GM12872 (cell line): ENCODE measurements around the gene FAM83B.

ENCODE experiments used
- TF ChIP-seq, protein P1 (sequence below): IDR thresholded peaks from 3 replicates; pipeline ENCODE4 v1.5.1; 2011; ENCODE audit warnings: low read depth, mild to moderate bottlenecking, low read length, moderate library complexity; ENCODE audit not compliant: insufficient read depth

FAM83B gene

DNA sequence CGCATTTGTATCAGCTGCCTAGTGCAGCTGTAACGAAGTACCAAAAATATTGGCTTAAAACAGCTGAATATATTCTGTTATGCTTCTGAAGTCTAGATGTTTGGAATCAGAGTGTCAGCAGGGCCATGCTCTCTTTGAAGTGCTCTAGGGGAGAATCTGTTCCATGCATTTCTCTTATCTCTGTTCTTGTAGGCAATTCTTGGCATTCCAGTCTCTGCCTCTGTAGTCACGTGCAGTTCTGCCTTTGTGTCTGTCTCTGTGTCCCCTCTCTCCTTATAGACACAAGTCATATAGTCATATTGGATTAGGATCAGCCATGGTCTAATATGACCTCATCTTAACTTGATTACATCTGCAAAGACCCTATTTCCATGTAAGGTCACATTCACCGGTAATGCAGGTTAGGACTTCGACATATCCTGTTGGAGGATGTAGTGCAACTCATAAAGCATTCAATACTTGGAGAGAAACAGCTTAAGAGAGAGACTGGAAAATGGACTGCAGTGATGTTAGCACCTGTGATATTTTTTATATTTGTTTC lies 18.6 kb downstream of the FAM83B start:
- TF ChIP-seq, protein P1, sequence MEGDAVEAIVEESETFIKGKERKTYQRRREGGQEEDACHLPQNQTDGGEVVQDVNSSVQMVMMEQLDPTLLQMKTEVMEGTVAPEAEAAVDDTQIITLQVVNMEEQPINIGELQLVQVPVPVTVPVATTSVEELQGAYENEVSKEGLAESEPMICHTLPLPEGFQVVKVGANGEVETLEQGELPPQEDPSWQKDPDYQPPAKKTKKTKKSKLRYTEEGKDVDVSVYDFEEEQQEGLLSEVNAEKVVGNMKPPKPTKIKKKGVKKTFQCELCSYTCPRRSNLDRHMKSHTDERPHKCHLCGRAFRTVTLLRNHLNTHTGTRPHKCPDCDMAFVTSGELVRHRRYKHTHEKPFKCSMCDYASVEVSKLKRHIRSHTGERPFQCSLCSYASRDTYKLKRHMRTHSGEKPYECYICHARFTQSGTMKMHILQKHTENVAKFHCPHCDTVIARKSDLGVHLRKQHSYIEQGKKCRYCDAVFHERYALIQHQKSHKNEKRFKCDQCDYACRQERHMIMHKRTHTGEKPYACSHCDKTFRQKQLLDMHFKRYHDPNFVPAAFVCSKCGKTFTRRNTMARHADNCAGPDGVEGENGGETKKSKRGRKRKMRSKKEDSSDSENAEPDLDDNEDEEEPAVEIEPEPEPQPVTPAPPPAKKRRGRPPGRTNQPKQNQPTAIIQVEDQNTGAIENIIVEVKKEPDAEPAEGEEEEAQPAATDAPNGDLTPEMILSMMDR = no peak

DNA sequence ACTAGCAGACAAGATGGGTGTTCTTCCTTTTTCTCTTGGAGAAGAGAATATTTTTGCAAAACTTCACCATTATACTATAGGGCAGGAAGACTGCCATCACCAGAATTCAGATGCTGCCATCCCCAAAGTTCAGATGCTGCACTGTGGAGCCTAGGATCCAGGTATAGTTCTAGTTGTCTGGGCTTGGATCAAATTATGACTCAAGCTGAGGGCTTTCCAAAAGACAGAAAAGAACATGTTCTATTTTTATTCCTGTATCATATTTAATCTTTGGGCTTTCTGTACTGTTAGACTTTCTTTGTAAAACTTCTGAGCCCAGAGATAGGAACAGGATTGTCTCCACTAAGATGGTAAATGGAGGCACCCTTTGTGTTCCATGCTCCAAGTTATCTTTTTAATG lies 22.0 kb downstream of the FAM83B start:
- TF ChIP-seq, protein P1 = no peak

DNA sequence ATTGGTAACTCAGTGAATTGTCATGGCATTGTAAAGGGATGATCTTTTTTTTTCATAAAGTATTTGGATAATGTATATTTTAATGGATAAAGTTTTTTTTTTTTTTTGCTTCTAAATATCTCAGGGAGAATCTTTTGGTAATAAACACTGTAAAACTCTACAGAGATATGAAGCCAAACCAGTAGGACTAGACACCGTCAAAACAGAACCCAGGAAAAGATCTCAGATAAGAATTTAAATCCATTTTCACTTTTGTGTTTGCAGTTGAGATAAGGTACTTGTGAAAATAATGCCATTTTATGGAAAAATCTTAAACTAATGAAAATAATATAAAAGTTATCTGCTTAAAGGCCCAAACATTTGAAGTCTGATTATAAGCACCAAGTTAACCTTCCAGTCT lies 27.0 kb downstream of the FAM83B start:
- TF ChIP-seq, protein P1 = no peak

DNA sequence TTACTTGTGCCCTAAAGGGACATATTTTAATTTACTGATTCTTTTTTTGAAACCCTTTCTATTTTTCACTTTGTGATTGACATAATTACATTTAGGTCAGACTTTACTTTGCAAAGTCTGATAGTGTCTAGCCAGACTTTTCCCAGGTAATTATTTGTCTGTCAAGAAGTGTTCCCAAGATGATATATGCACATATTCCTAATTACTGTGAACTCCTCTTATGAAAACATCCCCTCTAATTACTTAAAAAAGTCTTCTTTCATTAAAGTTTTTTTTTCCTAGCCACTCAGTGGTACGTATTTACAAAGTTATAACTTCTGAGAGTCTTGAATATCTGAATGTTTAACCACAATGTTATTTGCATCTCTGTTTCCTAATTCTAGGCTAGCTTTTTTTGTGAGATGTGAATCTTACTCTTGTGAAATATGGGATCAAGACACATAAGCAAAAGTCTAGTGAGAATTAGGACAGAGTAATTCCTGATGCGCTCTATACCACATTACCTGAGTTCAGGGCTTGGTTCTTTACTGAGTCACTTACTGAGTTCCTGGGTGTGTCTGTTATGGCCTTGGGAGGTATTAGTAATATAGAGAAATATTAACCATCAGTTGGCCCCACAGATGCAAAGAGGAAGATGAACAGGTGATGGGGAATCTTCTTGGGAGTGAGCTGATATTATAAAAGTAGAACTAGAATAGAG lies 27.9 kb downstream of the FAM83B start:
- TF ChIP-seq, protein P1 = no peak

DNA sequence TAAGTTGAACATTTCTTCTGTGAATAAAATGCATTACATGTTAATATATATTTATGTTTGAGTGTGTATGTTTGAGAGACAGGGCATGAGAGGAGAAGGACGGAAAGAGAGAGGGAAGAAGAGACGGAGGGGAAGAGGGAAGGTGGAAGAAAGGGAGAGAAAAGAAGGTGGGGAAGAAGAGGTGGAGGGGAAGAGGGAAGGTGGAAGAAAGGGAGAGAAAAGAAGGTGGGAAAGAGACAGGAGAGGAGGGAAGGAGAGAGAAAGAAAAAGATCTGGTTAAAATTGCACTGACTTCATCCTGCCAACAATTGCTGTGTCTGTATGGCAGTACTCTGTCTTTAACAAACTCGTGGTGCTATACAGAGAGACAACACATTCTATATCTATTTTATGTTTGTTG lies 29.0 kb downstream of the FAM83B start:
- TF ChIP-seq, protein P1 = no peak

DNA sequence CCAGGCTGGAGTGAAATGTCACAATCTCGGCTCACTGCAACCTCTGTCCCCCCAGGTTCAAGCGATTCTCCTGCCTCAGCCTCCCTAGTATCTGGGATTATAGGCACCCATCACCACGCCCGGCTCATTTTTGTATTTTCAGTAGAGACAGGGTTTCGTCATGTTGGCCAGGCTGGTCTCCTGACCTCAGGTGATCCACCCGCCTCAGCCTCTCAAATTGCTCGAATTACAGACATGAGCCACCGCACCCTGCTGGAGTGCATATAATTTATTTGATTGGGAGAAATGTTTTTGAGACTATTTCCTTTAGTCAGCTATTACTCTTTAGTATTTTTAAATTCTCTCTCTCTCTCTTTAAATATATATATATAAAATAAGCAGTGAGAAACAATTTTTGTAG lies 29.8 kb downstream of the FAM83B start:
- TF ChIP-seq, protein P1 = no peak

DNA sequence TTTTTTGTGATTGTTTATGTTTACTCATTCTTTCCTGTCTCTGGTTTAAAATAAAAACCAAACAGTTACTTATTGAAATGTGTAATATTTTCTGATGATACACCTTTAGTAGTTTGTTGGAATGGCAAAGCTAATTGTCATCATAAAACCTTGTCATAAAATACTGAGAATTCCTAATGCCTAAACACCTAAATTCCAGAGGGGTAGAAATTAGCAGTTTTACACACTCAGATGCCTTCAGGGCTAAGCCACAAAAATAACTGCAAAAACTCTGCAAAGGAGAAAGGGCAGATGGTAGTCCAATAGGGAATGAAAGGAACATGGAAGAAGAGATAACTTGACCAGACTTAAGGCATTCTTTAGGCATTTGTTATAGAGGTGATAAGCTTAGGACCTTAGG lies 30.3 kb downstream of the FAM83B start:
- TF ChIP-seq, protein P1 = no peak
